Measurements from ENCODE around the gene XAGE1B.
"Not testable (repeated sequence)": the region's sequence is repeated elsewhere in the genome, so short reads cannot be mapped to it uniquely, and the experiment has no call there.

XAGE1B gene, protein sequence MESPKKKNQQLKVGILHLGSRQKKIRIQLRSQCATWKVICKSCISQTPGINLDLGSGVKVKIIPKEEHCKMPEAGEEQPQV

GRCh38 chrX:52516987-52517325, at the start of gene XAGE1B:
TSS of gene XAGE1B (minus strand) at chrX:52517063. CDS start at chrX:52515527, 1,536 bp downstream.
- not testable (repeated sequence) for DNase-seq

GRCh38 chrX:52563105-52563504, 46.2 kb upstream of the XAGE1B start:
- no peak for DNase-seq

DNA sequence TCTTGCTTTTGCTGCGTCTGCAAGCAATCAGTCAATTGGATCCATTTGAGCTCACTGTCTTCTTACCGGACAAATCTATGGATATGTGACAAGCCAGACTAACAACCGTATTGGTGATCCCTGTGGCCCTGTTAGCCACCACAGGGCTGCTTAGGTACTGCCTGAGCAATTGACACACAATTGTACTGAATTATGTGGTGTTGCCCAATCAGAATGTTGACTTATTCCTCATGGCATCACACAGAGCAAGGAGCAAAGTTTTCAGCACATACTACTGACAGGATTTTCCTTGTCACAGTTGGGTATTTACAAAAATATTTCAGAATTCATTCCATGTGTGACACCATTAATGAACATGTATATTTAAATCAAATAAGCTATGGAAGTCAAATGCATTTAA, 41.3 kb upstream of the XAGE1B start:
- DNase-seq, result no peak

GRCh38 chrX:52556741-52557140, 39.9 kb upstream of the XAGE1B start:
- DNase-seq, result no peak

DNA sequence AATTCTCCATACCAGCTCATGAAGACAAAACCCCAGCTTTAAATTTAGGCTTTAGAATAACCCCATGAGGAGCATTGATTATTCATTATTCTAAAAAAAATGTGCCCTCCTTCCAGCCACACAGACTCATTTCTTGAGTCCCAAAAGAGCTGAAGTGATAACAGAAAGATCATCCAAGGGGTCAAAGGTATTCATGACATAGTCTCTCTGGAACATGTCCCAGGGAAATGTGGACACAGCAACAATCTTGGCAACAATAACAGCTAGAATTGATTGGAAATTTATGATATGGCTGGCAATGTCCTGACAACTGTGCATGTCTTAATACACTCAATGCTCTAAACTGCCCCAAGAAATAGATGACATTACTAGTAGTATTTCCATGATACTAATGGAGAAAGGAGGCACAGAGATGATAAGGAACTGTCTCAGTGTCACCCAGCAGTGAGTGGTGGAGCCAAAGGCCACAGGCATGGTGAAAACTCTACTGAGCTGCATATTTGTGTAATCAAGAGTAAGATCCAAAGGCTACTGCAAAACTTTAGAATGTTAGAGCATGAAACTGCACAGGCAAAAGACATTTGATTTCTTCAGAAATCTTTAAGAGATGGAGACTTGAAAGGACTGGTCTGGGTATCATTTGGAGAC, 37.3 kb upstream of the XAGE1B start:
- no peak for DNase-seq

GRCh38 chrX:52548769-52549168, 31.9 kb upstream of the XAGE1B start:
- DNase-seq, result not testable (repeated sequence)

DNA sequence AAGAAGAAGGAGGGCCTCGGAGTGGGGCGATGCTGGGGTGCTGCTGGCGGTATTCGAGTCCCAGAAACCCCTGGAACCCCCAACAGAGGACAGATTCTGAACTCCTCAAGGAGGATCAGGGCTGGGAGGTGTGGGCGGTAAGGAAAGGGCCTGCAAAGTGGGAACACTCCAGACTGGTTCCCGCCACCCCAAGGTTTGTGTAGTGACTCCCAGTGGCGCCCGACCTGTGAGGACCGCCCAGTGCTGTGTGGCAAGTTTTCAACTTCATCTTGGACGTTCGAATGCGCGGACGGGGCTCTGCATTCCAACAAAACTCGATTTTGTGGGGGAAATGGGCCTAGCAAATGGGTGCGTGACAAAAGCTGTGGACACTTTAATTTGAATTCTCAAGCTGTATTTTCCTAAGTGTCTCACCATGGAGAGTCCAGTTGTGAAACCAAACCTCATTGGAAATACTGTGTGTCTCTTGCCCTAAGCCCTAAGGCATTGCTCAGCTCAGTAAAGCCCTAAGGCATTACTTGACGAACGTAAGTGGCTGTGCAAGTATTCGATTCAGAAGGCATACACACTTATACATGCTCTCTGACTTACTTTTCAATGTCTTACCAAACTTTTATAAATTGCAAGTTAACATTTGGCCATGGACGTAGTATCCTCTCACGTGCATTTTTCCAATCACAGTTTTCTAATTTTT, 27.4 kb upstream of the XAGE1B start:
- DNase-seq, result no peak

GRCh38 chrX:52542311-52542710, 25.4 kb upstream of the XAGE1B start:
- DNase-seq, result no peak

- DNase-seq, result not testable (repeated sequence)
Observed at GRCh38 chrX:52541051-52541450, 24.2 kb upstream of the XAGE1B start.

GRCh38 chrX:52516110-52516986, 515 bp downstream of the XAGE1B start:
- DNase-seq, result not testable (repeated sequence)

DNA sequence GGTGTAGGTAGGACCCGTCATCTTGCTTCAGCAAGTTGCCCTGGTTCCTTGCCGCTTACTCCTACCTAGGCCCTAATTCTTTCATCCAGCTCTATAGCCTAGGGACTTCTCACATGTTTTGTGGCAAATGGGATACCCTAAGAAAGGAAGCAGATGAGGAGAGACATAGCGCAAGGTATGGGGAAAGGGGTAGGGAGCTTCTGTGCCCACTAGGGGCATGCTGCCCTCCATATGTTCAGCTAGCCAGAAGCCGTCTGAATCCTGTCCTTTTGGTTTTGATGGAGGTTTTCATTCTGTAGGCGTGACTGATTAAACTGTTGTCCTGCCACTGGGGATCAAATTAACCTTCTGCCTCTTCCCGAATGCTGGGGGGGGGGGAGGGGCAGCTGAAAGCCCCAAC, 5.7 kb downstream of the XAGE1B start:
- DNase-seq, result not testable (repeated sequence)

DNA sequence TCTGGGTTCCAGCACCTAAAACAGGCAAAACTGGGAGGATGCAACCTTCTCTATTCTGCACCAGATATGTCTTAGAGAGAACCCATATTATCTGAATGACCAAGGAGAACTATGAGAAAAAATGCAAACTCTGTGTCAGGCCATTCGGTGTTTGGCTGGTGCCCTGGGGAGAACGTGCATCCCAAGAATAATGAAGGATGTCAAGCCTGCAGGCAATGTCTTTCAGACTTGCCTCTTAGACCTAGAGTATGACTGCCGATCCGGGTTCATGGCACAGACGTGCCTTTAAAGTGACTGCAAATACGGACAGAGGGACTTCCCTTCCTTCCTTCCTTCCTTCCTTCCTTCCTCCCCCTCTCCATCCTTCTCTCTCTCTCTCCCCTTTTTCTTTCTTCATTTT, 6.9 kb downstream of the XAGE1B start:
- no peak for DNase-seq

GRCh38 chrX:52507331-52507730, 9.5 kb downstream of the XAGE1B start:
- DNase-seq, result no peak

DNA sequence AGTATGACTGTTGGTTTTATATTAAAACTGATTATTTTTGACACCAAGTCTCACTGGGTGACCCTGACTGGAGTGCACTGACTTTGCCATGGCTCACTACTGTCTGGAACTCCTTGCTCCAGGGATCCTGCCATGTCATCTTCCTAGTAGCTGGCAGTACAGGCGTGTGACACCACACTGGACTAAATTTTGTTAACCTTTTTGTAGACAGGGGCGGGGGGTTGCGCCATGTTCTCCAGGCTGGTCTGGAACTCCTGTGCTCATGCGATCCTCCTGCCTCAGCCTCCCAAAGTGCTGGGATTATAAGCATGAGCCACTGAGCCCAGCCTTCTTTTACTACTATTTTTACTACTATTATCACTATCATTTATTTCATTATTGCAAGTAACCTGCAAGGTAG, 12.3 kb downstream of the XAGE1B start:
- no peak for DNase-seq

DNA sequence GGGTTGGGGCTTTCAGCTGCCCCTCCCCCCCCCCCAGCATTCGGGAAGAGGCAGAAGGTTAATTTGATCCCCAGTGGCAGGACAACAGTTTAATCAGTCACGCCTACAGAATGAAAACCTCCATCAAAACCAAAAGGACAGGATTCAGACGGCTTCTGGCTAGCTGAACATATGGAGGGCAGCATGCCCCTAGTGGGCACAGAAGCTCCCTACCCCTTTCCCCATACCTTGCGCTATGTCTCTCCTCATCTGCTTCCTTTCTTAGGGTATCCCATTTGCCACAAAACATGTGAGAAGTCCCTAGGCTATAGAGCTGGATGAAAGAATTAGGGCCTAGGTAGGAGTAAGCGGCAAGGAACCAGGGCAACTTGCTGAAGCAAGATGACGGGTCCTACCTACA, 15.5 kb downstream of the XAGE1B start:
- not testable (repeated sequence) for DNase-seq

GRCh38 chrX:52496419-52496772, 20.5 kb downstream of the XAGE1B start:
- not testable (repeated sequence) for DNase-seq

- not testable (repeated sequence) for DNase-seq
Observed at GRCh38 chrX:52495545-52496418, 21.1 kb downstream of the XAGE1B start, which contains the start of gene XAGE1A. TSS of gene XAGE1A (plus strand) at chrX:52495808. CDS start at chrX:52497362, 1,554 bp downstream.

- DNase-seq, result not testable (repeated sequence)
Observed at GRCh38 chrX:52471301-52471700, 45.6 kb downstream of the XAGE1B start.

Data from NCI-H748 treated with DMSO at 0.1 percent for 48 hours (cell line).